Neural cell (in vitro differentiated cells): ENCODE results near the gene ZFY.

Experiments
- POLR2AphosphoS5 ChIP-seq: IDR thresholded peaks from 2 replicates; pipeline ENCODE4 v1.6.1; 2012
- TF ChIP-seq, protein P1 (sequence below): fragments of 450-650 bp; IDR thresholded peaks from 2 replicates; pipeline ENCODE4 v1.5.1; 2014; ENCODE audit warnings: antibody characterized with exemption, mild to moderate bottlenecking, moderate library complexity; ENCODE audit not compliant: poor library complexity, severe bottlenecking

DNA sequence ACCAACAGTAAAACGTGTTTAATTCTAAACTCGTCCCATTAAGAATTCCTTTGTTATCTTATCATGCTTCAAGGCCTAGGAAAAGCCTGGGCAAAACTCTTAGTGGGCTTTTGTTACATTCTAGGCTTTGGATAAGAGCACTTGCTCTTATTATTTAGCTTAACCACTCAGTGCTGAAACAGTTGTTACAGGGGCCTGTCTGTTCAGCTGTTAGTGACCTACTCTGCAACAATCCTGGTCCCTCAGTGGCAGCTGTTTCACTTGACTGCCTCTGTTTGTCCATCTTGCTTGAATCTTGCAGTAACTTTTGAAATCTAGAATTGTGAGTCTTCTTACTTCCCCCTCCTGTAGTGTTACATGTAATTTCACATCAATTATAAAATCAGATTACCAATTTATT, 88.4 kb downstream of the ZFY start:
- TF ChIP-seq, protein P1, sequence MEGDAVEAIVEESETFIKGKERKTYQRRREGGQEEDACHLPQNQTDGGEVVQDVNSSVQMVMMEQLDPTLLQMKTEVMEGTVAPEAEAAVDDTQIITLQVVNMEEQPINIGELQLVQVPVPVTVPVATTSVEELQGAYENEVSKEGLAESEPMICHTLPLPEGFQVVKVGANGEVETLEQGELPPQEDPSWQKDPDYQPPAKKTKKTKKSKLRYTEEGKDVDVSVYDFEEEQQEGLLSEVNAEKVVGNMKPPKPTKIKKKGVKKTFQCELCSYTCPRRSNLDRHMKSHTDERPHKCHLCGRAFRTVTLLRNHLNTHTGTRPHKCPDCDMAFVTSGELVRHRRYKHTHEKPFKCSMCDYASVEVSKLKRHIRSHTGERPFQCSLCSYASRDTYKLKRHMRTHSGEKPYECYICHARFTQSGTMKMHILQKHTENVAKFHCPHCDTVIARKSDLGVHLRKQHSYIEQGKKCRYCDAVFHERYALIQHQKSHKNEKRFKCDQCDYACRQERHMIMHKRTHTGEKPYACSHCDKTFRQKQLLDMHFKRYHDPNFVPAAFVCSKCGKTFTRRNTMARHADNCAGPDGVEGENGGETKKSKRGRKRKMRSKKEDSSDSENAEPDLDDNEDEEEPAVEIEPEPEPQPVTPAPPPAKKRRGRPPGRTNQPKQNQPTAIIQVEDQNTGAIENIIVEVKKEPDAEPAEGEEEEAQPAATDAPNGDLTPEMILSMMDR: no peak
- TF ChIP-seq POLR2AphosphoS5: no peak
